NOMO-1 treated with DMSO at 0.1 percent for 48 hours (cell line): ENCODE measurements around the gene ZNF544.
"Not testable (repeated sequence)": the region's sequence is repeated elsewhere in the genome, so short reads cannot be mapped to it uniquely, and the experiment has no call there.

ENCODE experiments used
- DNase-seq: peaks from one replicate; lab custom pipeline; 2025; ENCODE audit not compliant: unreplicated experiment; lab: John Stamatoyannopoulos, UW

ZNF544 gene

GRCh38 chr19:58252102-58252685 is 23.5 kb downstream of the ZNF544 start:
- DNase-seq = no peak

DNA sequence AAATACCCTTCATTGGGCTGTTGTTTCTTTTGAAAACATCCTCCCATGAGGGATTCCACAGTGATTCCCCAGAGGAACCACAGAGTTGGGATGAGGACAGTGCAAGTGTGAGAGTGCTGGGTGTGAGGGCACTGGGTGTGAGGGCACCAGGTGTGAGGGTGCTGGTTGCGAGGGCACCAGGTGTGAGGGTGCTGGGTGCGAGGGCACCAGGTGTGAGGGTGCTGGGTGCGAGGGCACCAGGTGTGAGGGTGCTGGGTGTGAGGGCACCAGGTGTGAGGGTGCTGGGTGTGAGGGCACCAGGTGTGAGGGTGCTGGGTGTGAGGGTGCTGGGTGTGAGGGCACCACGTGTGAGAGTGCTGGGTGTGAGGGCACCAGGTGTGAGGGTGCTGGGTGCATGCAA is 29.5 kb downstream of the ZNF544 start:
- not testable (repeated sequence) for DNase-seq

- DNase-seq = no peak
Observed at GRCh38 chr19:58261600-58261967, 32.9 kb downstream of the ZNF544 start.

GRCh38 chr19:58261968-58262921 is 33.5 kb downstream of the ZNF544 start:
- no peak for DNase-seq

DNA sequence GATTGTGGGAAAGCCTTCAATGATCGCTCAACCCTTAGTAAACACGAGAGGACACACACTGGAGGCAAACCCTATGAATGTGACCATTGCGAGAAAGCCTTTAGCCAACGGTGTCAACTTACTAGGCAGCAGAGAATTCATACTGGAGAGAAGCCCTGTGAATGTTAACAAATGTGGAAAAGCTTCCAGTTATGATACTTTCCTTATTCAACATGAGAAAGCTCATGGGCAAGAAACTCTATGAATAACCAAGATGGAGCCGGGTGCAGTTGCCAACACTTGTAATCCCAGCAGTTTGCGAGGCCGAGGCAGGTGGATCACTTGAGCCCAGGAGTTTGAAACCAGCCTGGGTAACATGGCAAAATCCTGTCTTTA is 34.2 kb downstream of the ZNF544 start:
- no peak for DNase-seq

- no peak for DNase-seq
Observed at GRCh38 chr19:58265100-58265499, 36.4 kb downstream of the ZNF544 start.

GRCh38 chr19:58268344-58268743 is 39.6 kb downstream of the ZNF544 start:
- DNase-seq = no peak

DNA sequence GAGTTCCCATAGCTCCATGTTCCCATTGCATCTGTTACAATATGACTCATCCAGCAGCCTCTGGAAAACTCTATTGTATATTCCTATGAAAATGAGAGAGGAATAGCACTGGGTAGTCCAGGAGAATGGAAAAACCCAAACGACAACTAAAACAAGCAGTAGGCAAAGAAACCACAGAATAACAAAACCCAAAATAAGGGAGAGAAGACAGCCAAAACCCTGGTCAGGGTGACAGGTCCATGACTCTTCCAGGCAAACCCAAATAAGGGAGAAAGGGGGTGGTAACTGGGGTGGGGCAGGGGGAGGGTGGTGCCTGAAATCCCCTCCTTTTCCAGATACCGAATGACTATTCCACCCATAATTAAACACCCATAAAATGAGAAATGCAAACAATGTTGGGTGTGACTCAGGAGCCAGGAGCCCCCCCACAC is 46.1 kb downstream of the ZNF544 start:
- no peak for DNase-seq

- DNase-seq = no peak
Observed at GRCh38 chr19:58275564-58275963, 46.9 kb downstream of the ZNF544 start.

DNA sequence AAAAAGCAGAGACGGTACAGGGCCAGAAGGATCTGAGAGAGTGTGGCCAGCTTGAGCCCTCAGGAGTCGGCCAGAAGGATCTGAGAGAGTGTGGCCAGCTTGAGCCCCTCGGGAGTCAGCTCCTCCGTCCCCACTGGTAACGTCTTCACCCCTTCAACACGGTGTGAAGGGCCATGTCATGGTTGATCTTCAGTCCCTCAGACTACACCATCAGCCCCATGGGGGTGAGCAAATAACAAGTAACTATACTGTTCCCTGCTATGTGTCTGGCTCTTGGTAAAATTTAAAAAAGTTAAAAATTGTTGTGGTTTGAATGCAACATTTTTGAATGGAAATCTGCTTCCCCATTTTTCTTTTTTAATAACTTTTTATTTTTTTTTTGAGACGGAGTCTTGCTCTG is 48.5 kb downstream of the ZNF544 start:
- DNase-seq = no peak

DNA sequence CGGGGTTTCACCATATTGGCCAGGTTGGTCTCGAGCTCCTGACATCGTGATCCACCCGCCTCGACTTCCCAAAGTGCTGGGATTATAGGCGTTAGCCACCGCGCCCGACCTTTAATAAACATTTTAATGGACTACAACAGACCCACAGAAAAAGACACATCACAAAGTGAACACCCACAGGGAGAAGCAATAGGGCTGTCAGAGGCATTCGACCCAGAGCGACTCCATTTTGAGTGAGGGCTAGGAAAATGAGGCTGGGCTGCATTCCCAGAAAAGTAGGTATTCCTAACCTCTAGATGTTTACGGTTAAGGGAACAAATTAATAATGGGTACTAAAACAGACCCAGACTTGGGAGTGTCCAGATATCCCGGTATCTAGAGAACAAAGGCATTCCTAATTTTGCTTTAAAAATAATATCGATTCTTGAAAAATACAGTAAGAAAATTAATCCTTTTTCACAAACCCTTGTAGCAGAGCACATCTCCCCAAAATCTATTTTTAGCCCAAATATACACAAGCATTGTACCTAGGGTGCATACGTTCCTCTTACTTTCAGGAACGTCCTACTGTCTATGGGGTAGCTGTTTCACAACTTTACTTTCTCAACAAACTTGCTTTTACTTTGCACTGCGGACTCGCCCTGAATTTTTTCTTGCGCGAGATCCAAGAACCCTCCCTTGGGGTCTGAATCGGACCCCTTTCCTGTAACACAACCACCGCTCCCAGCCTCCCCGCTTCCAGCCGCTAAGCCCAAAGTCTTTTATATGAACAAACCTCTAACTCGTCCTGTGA is 49.2 kb downstream of the ZNF544 start:
- peak; percentile 51 for DNase-seq

DNA sequence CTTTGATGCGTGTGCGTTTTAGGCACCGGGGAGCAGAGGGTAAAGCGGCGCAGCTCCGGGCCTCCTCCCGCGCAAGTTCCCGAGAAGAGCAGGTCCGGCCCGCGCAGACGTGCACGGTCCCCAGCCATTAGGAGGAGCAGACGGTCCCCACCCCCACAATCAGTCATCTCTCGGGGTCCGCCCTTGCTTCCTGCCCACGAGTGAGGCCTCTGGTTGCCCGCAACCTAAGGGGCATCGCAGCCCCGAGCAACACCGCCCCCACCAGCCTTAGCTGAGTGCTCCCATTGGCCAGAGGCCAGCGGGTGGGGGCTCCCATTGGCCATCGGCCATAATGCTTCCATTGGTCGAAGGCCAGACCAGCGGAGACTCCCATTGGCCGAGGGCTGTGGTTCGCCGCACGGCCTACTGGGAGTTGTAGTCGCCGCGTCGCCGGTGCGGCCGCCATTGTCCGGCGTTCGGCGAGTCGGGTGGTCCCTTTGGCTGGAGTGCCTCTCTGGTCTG is 49.9 kb downstream of the ZNF544 start, which contains the start of gene ZNF8:
Gene ZNF8 (plus strand): TSS at position 415 of the 501 bp plus-strand sequence. CDS start 127 bp downstream, outside the sequence.
- peak; percentile 98 for DNase-seq

DNA sequence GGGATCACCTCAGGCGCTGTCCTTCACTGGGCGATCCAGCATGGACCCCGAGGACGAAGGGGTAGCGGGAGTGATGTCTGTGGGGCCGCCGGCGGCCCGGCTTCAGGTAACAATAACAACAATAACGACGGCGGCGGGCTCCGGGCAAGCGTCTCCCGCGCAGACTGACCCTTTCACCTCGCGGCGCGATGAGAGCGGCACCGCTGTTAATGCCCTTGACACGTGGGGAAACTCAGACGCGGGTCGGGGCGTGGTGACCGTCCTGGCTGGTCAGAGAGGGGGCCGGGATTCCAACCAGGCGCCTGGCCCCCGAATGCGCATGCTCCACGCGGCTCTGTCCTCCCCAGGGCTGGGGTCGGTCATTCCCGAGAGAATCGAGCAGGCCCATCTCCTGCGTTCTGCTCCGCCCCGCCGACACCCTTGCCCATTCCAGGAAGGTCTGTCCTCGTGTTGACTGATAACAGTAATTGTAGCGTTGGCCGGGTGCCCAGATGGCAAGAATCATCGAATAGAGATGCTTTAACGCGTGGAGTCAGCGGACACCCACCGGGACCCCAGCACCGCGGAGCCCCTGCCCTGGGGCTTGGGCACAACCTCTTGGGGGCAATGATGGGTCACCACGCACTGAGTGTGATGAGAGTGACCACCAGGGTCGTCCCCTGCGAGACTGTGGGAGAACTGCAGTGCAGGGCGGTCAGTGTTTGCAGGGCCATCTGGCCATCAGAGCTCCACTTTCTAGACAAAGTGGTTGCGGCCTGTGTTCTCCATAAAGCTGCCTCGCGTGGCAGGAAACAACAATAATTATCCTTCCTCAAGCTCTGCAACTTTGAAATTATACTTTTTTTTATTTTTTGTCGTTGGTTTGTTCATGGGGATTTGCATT is 50.6 kb downstream of the ZNF544 start:
- no peak for DNase-seq

- DNase-seq = no peak
Observed at GRCh38 chr19:58279925-58280316, 51.2 kb downstream of the ZNF544 start.

DNA sequence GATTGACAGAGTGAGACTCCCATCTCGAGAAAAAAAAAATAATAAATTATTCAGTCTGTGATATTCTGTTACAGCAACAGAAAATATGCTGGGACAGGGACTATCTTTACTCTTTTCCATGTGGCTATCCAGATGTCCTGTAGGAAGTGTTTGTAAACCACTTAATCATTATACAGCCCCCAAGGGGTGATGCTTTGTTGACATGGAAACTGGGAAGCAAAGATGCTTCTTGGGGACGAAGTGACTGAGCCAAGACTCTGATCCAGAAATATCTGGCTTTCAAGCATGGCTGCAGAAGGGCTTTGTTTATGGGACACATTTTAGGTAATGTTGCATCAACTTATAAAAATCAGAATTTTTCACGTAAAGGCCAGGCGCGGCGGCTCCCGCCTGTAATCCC is 55.5 kb downstream of the ZNF544 start:
- DNase-seq = no peak

- DNase-seq = no peak
Observed at GRCh38 chr19:58291943-58292342, 63.2 kb downstream of the ZNF544 start.

- DNase-seq = no peak
Observed at GRCh38 chr19:58294743-58295374, 66.1 kb downstream of the ZNF544 start.

GRCh38 chr19:58296104-58296503 is 67.4 kb downstream of the ZNF544 start:
- no peak for DNase-seq

DNA sequence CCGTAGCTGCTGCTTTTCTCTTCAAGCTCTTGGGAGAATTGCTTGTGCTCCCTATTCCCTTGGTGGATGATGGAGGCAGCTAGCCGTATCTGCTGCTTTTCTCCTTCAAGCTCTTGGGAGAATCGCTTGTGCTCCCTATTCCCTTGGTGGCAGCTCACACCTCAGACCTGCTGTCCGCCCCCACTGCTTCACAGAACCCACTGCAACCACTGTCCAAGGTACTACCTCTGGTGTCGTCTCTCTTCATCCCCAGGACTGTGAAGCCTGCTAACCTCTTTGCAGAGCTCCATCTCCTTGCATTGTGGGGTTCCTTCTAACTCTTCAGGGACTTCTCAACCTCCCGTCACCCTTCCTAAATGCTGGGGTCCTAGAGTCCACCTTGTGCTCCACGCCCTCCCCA is 71.9 kb downstream of the ZNF544 start:
- no peak for DNase-seq

- DNase-seq = no peak
Observed at GRCh38 chr19:58304255-58304654, 75.5 kb downstream of the ZNF544 start.
